Effector memory CD8-positive, alpha-beta T cell (primary cell): ENCODE data around the gene NLRP11.

Source experiments
- ATAC-seq: fragments of 150-1000 bp; cut with Tn5 transposase; replicated peaks from 2 replicates; pipeline ENCODE4 v1.10.0; 2021; ENCODE audit warnings: mild to moderate bottlenecking, moderate library complexity
- DNase-seq, 3 experiments: peaks; one replicate each; pipeline ENCODE4 v3.0.0; 2021
- H3K27ac Mint-ChIP-seq, 2 donors: one replicate each; pipeline ENCODE4 v1.8.0; 2022; ENCODE audit warnings: mild to moderate bottlenecking in 2 of 2, mixed read lengths in 2 of 2, moderate library complexity in 2 of 2
- H3K27me3 Mint-ChIP-seq, 2 donors: one replicate each; pipeline ENCODE4 v1.8.0; 2022; ENCODE audit warnings: mixed read lengths in 2 of 2
- H3K36me3 Mint-ChIP-seq: one replicate; pipeline ENCODE4 v1.8.0; 2022; ENCODE audit warnings: mild to moderate bottlenecking, moderate library complexity, mixed read lengths; ENCODE audit not compliant: insufficient read depth
- H3K4me1 Mint-ChIP-seq, 2 donors: one replicate each; pipeline ENCODE4 v1.8.0; 2022; ENCODE audit warnings: low read depth in 2 of 2, mixed read lengths in 2 of 2
- H3K4me3 Mint-ChIP-seq, 2 donors: one replicate each; pipeline ENCODE4 v1.8.0; 2022; ENCODE audit warnings: mild to moderate bottlenecking in 2 of 2, mixed read lengths in 2 of 2, moderate library complexity in 2 of 2
- H3K9me3 Mint-ChIP-seq, 2 donors: one replicate each; pipeline ENCODE4 v1.8.0; 2022; ENCODE audit warnings: mixed read lengths in 2 of 2
- total RNA-seq, 9 experiments: gene quantifications; one replicate each; lab custom pipeline; 2026; lab: John Stamatoyannopoulos, UW

NLRP11 gene
- 0 to 1.6 (median 0.06) reads per million in 9 experiments for total RNA-seq

DNA sequence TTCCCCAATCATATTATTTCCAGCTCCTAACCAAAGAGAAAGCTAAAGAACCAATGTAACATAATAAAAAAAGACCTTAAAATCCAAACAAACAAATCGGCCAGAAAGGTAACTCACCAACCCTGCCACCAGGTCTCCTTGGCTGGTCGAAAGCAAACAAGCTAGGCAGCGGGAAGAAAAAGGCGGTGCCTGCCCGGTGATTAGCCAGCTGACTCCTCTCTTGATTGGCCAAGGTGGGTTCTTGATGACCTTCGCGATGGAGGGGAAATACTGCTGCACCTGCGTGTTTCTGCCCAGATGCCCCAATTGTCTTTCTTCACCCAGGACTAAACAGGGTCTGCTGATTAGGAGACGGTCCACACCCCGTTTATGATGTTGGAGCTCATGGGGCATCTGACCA, at the start of gene NLRP11:
NLRP11 (minus strand) TSS at position 154 of the 400 bp plus-strand sequence. CDS start 13,825 bp downstream, outside the sequence.
- ATAC-seq (no peak), DNase-seq (no peak)
- H3K9me3 Mint-ChIP-seq = no peaks in the 10 kb centered on the region
- peaks cover 0 to 7% of the 10 kb centered on the region in 2 donors for H3K27me3 Mint-ChIP-seq
- H3K27ac Mint-ChIP-seq = no peak within 1 kb of the TSS
- H3K4me3 Mint-ChIP-seq = no peak within 1 kb of the TSS
- no peaks in the 10 kb centered on the region for H3K36me3 Mint-ChIP-seq
- H3K4me1 Mint-ChIP-seq = no peaks in the 10 kb centered on the region

- Mint-ChIP-seq H3K27ac (no peak overlapping the region), H3K4me3 (no peak overlapping the region), H3K27me3 (peaks cover 6 to 7% of the 10 kb centered on the region in 2 donors), H3K4me1 (no peaks in the 10 kb centered on the region), H3K9me3 (peaks cover 4 to 18% of the 10 kb centered on the region in 2 donors), H3K36me3 (no peaks in the 10 kb centered on the region)
- ATAC-seq (no peak), DNase-seq (no peak)
Observed at GRCh38 chr19:55877211-55877610, 45.4 kb upstream of the NLRP11 start.

- Mint-ChIP-seq H3K9me3 (no peaks in the 10 kb centered on the region), H3K36me3 (no peaks in the 10 kb centered on the region), H3K27ac (no peak overlapping the region), H3K4me3 (no peak overlapping the region), H3K27me3 (peaks cover 18 to 24% of the 10 kb centered on the region in 2 donors), H3K4me1 (no peaks in the 10 kb centered on the region)
- ATAC-seq (no peak), DNase-seq (no peak)
Observed at GRCh38 chr19:55870736-55871135, 38.9 kb upstream of the NLRP11 start.

DNA sequence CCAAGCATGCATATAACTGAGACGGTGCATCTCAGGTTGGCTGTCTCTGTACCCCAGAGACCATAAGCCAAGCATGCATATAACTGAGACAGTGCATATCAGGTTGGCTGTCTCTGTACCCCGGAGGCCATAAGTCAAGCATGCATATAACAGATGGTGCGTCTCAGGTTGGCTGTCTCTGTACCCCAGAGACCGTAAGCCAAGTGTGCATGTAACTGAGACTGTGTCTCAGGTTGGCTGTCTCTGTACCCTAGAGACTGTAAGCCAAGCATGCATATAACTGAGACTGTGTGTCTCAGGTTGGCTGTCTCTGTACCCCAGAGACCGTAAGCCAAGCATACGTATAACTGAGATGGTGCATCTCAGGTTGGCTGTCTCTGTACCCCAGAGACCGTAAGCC, 35.3 kb upstream of the NLRP11 start:
- H3K27ac Mint-ChIP-seq = no peak overlapping the region
- peaks cover 0 to 6% of the 10 kb centered on the region in 2 donors for H3K9me3 Mint-ChIP-seq
- ATAC-seq = no peak
- no peaks in the 10 kb centered on the region for H3K4me1 Mint-ChIP-seq
- no peak overlapping the region for H3K4me3 Mint-ChIP-seq
- no peaks in the 10 kb centered on the region for H3K36me3 Mint-ChIP-seq
- peaks cover 18 to 24% of the 10 kb centered on the region in 2 donors for H3K27me3 Mint-ChIP-seq
- DNase-seq = no peak

GRCh38 chr19:55866521-55866920, 34.7 kb upstream of the NLRP11 start:
- Mint-ChIP-seq H3K9me3 (peaks cover 0 to 6% of the 10 kb centered on the region in 2 donors), H3K27ac (no peak overlapping the region), H3K36me3 (no peaks in the 10 kb centered on the region), H3K27me3 (peaks cover 18 to 24% of the 10 kb centered on the region in 2 donors), H3K4me3 (no peak overlapping the region), H3K4me1 (no peaks in the 10 kb centered on the region)
- DNase-seq (no peak), ATAC-seq (no peak)

DNA sequence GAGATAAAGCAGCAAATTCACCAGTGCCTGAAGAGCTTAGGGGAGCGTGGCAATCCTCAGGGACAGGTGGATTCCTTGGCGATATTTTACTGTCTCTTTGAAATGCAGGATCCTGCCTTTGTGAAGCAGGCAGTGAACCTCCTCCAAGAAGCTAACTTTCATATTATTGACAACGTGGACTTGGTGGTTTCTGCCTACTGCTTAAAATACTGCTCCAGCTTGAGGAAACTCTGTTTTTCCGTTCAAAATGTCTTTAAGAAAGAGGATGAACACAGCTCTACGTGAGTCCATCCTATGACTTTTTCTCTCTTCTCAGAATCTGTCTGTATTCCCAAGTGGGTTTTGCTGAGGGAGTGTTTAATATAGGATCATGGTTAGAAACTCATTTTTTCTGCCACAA, 27.2 kb upstream of the NLRP11 start:
- Mint-ChIP-seq H3K4me1 (no peaks in the 10 kb centered on the region), H3K36me3 (no peaks in the 10 kb centered on the region), H3K4me3 (no peak overlapping the region), H3K9me3 (no peaks in the 10 kb centered on the region), H3K27ac (no peak overlapping the region), H3K27me3 (no peaks in the 10 kb centered on the region)
- ATAC-seq (no peak), DNase-seq (no peak)

DNA sequence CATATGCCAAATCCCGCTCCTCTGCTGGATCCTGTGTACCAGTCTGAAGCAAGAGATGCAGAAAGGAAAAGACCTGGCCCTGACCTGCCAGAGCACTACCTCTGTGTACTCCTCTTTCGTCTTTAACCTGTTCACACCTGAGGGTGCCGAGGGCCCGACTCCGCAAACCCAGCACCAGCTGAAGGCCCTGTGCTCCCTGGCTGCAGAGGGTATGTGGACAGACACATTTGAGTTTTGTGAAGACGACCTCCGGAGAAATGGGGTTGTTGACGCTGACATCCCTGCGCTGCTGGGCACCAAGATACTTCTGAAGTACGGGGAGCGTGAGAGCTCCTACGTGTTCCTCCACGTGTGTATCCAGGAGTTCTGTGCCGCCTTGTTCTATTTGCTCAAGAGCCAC, 26.6 kb upstream of the NLRP11 start:
- Mint-ChIP-seq H3K36me3 (no peaks in the 10 kb centered on the region), H3K4me3 (no peak overlapping the region), H3K9me3 (peaks cover 0 to 3% of the 10 kb centered on the region in 2 donors), H3K4me1 (no peaks in the 10 kb centered on the region), H3K27me3 (no peaks in the 10 kb centered on the region), H3K27ac (no peak overlapping the region)
- no peak for ATAC-seq
- DNase-seq = no peak

DNA sequence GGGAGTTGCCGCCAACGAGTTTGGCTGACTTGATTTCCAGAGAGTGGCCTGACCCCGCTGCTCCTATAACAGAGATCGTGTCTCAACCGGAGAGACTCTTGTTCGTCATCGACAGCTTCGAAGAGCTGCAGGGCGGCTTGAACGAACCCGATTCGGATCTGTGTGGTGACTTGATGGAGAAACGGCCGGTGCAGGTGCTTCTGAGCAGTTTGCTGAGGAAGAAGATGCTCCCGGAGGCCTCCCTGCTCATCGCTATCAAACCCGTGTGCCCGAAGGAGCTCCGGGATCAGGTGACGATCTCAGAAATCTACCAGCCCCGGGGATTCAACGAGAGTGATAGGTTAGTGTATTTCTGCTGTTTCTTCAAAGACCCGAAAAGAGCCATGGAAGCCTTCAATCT, 26.2 kb upstream of the NLRP11 start:
- H3K4me1 Mint-ChIP-seq = no peaks in the 10 kb centered on the region
- no peaks in the 10 kb centered on the region for H3K27me3 Mint-ChIP-seq

DNA sequence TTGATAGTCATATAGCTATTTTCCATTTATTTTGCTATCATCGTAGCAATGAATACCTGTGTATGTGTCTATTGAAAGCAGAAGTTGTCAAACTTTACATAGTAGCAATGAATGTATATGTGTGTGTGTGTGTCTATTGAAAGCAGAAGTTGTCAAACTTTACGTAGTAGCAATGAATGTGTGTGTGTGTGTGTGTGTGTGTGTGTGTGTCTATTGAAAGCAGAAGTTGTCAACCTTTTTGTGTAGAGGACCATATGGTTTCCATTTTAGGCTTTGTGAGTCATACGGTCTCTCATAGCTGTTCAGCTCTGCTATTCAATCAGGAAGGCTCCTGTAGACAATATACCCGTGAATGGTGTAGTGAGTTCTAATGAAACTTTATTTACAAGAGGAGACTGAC, 25.4 kb upstream of the NLRP11 start:
- Mint-ChIP-seq H3K9me3 (peaks cover 0 to 3% of the 10 kb centered on the region in 2 donors), H3K4me1 (no peaks in the 10 kb centered on the region), H3K4me3 (no peak overlapping the region), H3K27ac (no peak overlapping the region), H3K27me3 (no peaks in the 10 kb centered on the region), H3K36me3 (no peaks in the 10 kb centered on the region)
- ATAC-seq = no peak
- no peak for DNase-seq

More for the DNA sequence above, 26.2 kb upstream of the NLRP11 start:
- Mint-ChIP-seq H3K36me3 (no peaks in the 10 kb centered on the region), H3K27ac (no peak overlapping the region), H3K4me3 (no peak overlapping the region), H3K9me3 (peaks cover 0 to 3% of the 10 kb centered on the region in 2 donors)
- DNase-seq = no peak
- no peak for ATAC-seq

- Mint-ChIP-seq H3K4me3 (no peak overlapping the region), H3K9me3 (peaks cover 0 to 3% of the 10 kb centered on the region in 2 donors), H3K27ac (no peak overlapping the region), H3K27me3 (no peaks in the 10 kb centered on the region), H3K4me1 (no peaks in the 10 kb centered on the region), H3K36me3 (no peaks in the 10 kb centered on the region)
- no peak for ATAC-seq
- DNase-seq = no peak
Observed at GRCh38 chr19:55855160-55855559, 23.4 kb upstream of the NLRP11 start.

GRCh38 chr19:55838906-55839305, 7.1 kb upstream of the NLRP11 start:
- Mint-ChIP-seq H3K4me1 (no peaks in the 10 kb centered on the region), H3K27ac (no peak overlapping the region), H3K9me3 (peaks cover 0 to 2% of the 10 kb centered on the region in 2 donors), H3K36me3 (no peaks in the 10 kb centered on the region), H3K27me3 (peaks cover 0 to 4% of the 10 kb centered on the region in 2 donors), H3K4me3 (no peak overlapping the region)
- no peak for DNase-seq
- ATAC-seq = no peak

- Mint-ChIP-seq H3K4me3 (no peak overlapping the region), H3K4me1 (no peaks in the 10 kb centered on the region), H3K27ac (no peak overlapping the region), H3K9me3 (no peaks in the 10 kb centered on the region), H3K36me3 (no peaks in the 10 kb centered on the region), H3K27me3 (no peaks in the 10 kb centered on the region)
- no peak for DNase-seq
- no peak for ATAC-seq
Observed at GRCh38 chr19:55838251-55838650, 6.5 kb upstream of the NLRP11 start.

DNA sequence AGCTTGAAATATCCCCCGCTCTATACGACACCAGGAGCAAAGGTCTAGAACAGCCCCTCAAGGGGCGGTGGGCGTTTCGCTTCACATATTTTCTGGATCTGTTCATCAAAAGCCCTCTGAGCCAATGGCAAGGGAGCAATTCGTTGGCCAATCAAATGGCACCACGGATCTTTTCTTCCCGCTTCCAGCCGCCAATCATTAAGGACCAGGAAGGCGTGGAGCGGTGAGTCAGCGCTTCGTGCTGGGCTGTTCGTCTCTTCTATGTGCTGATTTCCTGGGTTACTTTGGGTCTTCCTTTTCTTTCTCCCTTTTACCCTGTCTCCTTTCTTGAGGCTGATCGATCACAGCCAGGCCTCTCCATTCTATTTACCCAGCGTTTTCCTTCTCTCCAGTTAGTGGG, 4.5 kb upstream of the NLRP11 start, which contains the start of gene NLRP4:
NLRP4 (plus strand) TSS at position 201 of the 400 bp plus-strand sequence. CDS start 15,541 bp downstream, outside the sequence.
- H3K4me1 Mint-ChIP-seq = no peaks in the 10 kb centered on the region
- ATAC-seq = no peak
- DNase-seq = no peak

DNA sequence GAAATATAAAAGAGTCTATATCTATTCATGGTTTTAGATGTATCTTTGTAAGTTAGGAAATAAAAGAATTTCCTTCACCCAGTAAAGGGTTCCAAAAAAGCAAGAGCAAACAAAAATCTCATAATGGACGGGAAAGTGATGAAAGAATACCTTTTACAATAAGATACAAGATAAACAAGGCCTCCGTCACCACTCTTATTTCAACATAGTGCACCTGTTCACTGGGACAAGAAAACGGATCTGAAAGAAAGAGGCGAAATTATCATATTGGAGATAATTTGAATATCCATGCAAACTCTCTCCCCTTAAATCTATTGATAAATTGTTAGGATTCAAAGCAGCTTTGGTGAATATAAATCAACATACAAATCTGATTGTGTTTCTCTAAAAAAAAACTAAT, 877 bp upstream of the NLRP11 start:
- H3K4me3 Mint-ChIP-seq = no peak overlapping the region
- ATAC-seq (no peak), DNase-seq (no peak)
- peaks cover 0 to 7% of the 10 kb centered on the region in 2 donors for H3K27me3 Mint-ChIP-seq
- H3K36me3 Mint-ChIP-seq = no peaks in the 10 kb centered on the region
- H3K9me3 Mint-ChIP-seq = no peaks in the 10 kb centered on the region
- no peaks in the 10 kb centered on the region for H3K4me1 Mint-ChIP-seq
- no peak overlapping the region for H3K27ac Mint-ChIP-seq

More for the DNA sequence above, 4.5 kb upstream of the NLRP11 start, which contains the start of gene NLRP4:
- no peak within 1 kb of the TSS for H3K4me3 Mint-ChIP-seq
- no peak within 1 kb of the TSS for H3K27ac Mint-ChIP-seq
- no peaks in the 10 kb centered on the region for H3K9me3 Mint-ChIP-seq
- H3K36me3 Mint-ChIP-seq = no peaks in the 10 kb centered on the region
- H3K27me3 Mint-ChIP-seq = no peaks in the 10 kb centered on the region

DNA sequence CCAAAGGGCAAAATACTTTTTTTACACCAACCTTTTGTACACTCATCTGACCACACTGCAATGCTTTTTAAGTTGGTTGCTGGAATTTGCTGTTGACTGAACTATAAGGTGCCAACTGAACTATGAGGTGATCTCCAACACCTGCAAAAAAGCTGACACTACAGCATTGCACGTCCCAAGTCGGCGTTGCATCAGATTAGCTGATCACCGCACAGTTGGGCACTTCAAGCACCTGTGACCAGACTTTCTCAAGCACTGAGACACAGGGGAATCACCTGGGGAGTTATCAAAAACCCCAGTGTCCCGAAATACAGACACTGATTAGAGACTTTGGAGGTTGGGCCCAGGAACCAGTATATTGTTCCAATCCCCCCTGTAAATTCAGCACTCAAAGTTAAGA, 1.1 kb downstream of the NLRP11 start:
- no peak overlapping the region for H3K27ac Mint-ChIP-seq
- no peaks in the 10 kb centered on the region for H3K4me1 Mint-ChIP-seq
- H3K4me3 Mint-ChIP-seq = no peak overlapping the region
- no peaks in the 10 kb centered on the region for H3K36me3 Mint-ChIP-seq
- H3K9me3 Mint-ChIP-seq = no peaks in the 10 kb centered on the region
- peaks cover 0 to 7% of the 10 kb centered on the region in 2 donors for H3K27me3 Mint-ChIP-seq
- DNase-seq = no peak
- no peak for ATAC-seq
